ELF-1 (cell line): Measurements from ENCODE around the gene SYNDIG1.

Source experiments
- DNase-seq: peaks from one replicate; pipeline ENCODE4 v3.0.0-alpha.2; 2016; ENCODE audit warnings: low read depth, low spot score

The SYNDIG1 gene

GRCh38 chr20:24672886-24673677 lies 203.7 kb downstream of the SYNDIG1 start:
- DNase-seq = peak; percentile 14

GRCh38 chr20:24673678-24674570 lies 204.5 kb downstream of the SYNDIG1 start:
- no peak for DNase-seq

- DNase-seq = no peak
Observed at GRCh38 chr20:24674921-24675605, 205.6 kb downstream of the SYNDIG1 start.

DNA sequence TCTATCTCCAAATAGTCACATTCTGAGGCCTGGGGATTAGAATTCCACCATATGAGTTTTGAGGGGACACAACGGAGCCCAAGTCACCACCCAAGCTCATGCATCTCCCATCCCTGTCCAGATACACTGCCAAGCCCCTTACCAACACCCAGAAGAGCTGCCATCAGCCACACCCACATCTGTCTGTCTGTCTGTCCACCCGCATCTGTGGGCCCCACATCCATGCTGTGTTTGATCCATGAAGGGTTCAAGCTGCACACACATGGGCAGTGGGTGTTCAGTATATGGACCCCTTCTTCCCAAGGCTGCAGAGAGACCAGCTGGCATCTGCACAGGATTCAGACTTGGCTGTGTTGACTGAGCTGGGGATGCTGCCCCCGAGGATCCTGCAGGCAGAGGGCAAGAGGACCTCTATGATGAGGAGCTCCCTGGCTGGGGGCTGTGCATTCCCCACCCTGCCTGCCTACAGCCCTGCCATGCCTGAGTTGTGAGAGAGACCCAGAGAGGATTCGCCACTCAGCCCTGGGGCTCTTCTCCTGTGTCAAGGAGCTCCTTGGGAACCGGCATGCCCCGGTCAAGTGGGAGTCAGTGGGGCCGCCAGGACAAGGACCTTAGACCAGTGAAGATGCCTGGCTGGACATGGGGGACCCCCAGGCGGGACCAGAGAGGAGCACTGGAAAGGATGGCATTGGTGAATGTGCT lies 206.4 kb downstream of the SYNDIG1 start:
- no peak for DNase-seq

DNA sequence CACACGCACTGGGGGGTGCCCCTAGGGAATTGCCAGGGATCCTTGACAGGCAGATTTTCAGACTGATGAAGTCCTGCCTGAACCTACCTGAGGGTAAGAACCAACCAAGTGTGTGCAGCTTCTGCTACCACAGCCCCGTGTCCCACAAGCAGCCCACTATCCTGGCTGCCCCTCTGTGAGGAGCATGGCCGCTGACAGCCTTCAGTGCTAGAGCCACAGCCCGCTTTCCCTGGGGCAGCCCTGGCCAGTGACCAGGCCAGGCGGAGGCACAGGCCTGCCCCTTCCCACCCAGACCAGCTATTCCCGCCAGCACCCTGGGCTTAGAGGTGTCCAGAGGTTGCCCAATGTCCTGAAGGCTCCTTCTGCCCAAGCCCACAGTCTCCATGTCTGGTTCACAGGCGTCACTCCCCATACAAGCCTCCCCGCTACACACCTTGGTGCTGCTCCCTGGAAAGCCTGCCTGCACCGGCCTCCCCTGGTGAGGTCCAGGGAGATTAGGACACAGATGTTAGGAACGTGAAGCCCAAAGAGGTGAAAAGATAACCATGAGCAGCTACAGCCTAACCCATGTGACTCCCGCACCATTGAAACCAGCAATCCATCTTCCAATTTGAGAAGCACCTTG lies 207.0 kb downstream of the SYNDIG1 start:
- no peak for DNase-seq

GRCh38 chr20:24676978-24677370 lies 207.5 kb downstream of the SYNDIG1 start:
- no peak for DNase-seq

- peak; percentile 25 for DNase-seq
Observed at GRCh38 chr20:24677626-24678315, 208.3 kb downstream of the SYNDIG1 start.

DNA sequence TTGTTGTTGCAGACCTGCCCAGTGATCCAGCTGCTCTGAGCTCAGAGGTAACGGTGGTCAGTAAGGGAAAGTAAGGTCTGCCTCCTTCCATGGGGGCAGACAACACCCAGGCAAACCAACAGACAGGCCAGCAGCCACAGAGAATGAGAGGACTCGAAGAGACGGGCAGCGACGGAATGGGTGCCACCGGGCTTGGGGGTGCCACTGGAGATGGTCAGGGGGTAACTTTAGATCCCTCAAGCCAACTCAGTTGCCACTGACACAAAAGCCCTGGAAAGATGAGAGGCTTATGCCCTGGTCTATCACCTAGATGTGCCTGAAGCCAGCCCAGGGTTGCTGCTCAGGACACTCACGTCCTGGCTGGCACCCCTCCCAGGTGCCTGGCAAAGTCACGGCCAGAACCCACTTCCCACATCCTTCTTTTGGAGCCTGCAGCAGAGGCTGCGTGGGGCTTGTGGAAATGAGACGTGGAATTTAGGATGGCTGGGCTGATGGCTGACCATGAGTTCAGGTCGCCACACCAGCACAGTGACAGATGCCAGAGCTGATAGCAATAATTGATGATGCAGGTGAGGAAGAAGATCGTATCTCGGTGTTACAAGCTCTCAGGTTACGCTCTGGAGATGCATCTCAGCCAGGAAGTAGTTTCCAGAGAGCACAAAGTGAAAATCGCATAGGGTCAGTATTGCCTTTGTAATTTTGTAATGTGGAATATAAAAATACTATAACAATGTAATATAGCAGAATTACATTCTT lies 209.1 kb downstream of the SYNDIG1 start:
- no peak for DNase-seq

DNA sequence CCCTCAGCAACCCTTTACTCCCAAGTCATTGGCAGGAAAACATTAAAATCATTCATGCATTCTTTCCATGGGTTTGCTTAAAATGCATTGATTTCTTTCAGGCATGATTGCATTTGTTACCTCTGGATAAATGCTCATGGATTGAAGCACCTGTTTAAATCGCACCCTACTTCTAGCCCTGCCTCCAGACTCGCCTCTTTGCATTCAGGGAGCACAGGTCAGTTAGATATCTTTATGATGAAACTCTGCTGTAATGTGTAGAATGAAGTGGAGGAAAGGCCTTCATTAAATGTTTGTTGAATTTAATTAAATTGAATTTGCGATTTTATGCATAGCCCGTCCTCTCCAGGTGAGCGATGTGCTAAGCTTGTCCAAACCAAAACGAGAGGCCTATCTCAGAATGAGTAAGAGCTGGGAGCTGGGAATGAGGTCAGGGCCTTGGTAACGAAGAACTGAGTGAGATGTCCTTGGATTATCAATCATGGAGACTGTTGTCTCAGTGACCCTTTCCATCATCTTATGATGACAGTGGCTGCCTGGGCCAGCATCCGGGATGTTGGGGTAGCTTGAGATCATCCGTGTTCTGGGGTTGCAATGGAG lies 210.1 kb downstream of the SYNDIG1 start:
- DNase-seq = no peak

- DNase-seq = no peak
Observed at GRCh38 chr20:24681634-24682495, 212.4 kb downstream of the SYNDIG1 start.

DNA sequence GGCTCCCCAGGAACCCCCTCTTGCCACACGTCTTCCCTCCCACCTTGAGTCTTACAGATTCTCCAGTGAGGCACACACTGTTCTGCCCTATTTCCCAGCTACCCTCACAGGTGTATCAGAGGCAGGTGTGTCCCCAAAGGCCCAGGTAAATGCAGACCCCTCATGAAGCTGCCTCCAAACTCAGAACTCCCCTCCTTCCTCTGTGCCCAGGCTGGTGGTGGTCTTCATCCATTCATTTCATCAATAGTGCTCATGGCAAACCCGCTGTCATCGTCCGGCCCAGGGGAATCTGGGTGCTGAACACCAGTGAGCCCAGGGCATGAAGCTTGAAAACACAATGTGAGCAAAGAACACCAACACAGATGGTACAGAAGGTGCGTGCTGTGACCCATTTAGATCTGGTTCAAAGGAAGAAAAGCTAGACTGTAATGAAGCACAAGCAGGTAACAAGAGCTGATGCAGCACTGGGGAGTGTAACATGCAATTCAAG lies 213.1 kb downstream of the SYNDIG1 start:
- no peak for DNase-seq

- no peak for DNase-seq
Observed at GRCh38 chr20:24683676-24684075, 214.2 kb downstream of the SYNDIG1 start.

GRCh38 chr20:24684421-24684871 lies 215.0 kb downstream of the SYNDIG1 start:
- no peak for DNase-seq

DNA sequence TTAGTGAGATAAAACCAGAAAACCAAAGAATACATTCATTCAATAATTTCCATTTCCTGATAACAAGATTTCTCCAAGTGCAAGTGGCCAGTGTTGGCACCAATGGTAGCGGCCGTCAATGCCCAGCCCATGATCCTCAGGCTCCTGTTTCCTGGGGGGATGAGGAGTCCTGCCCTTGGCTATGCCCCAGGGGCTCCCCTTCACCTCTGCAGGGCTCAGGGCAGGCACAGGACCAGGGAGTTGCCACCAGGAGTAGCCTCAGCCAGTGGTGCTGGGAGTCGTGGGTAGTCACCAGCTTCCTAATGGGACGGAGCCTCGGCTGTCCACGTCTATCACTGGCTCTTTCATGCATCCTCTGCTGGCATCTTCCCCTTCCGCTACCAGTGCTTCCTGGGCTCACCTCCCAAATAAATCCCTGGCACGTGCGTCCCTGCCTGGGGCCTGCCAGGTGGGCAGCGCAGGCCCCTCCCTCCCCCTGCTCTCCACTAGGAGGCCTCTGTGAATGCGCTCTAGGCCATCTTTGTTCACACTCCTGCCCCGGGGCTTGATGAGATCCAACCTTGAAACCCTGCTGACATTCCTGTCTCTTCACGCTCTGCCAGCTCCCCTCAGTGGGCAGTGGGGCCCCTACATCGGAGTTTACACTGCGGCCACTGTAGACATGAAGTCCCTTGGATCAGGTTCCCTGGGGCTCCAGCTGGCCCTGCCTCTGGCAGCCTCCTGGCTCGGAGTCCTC lies 215.7 kb downstream of the SYNDIG1 start:
- peak; percentile 67 for DNase-seq

DNA sequence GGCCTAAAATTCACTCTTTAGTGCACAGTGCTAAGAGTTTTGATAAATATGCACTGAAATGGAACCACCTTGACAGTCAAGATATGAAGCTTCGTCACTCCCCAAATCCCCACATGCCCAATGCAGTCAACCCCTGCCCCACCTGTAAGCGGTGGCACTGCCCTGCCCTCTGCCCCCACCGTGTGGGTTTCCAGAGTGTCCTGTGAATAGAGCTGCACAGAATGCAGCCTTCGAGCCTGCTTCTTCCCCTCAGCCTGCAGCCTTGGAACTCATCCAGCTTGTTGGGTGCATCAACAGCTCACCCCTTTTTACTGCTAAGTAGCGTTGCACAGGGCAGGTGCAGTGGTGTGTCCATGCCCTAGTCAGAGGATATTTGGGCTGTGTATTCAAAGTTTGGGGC lies 216.3 kb downstream of the SYNDIG1 start:
- no peak for DNase-seq

DNA sequence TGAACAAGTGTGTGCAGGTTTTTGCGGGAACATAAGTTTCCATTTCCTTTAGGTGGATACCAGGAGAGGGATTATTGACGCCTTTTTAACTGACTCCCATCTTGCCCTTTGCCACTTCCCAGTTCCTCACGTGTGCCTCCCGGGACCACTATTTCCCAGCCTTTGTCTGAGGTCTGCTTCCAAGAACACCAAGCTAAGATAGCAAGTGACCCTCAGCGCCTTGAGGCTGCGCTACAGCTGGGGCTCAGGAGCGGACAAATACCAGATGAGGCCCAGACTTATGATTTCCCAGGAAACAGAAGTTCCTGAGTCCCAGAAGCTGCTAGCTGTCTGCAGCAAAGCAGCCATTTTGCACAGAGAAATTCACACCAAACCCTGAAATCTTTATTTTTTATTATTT lies 216.7 kb downstream of the SYNDIG1 start:
- DNase-seq = no peak

DNA sequence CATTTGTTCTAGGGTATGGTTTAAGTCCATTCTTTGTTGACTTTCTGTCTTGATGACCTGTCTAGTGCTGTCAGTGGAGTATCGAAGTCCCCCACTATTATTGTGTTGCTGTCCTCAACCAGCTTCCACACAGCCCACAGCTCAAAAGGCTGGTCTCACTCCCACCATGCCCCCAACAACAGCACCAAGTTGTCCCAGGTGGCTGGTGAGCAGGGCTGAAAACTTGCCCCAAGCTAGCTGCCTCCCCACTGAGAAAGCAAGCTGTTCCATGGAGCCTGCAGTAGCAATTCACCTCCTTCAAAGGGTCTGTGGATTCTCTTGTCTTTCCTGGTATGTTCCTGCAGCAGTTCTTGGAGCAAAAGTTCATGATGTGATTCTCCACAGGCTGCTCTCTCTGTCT lies 221.0 kb downstream of the SYNDIG1 start:
- no peak for DNase-seq
